ENCODE measurements around the gene MYO3A.

DNA sequence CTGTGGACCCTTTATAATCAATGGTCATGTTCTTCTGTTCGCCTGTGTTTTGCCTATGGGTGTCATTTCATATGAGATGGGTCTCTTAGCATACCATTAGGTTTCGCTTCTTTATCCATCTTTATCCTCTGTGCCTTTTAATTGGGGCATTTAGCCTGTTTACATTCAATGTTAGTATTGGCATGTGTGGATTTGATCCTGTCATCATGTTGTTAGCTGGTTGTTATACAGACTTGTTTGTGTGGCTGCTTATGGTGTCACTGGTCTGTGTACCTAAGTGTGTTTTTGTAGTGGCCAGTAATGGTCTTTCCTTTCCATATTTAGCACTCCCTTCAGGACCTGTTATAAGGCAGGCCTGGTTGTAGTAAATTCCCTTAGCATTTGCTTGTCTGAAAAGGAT is 90.3 kb downstream of the MYO3A start:
- TF ChIP-seq, protein P1, sequence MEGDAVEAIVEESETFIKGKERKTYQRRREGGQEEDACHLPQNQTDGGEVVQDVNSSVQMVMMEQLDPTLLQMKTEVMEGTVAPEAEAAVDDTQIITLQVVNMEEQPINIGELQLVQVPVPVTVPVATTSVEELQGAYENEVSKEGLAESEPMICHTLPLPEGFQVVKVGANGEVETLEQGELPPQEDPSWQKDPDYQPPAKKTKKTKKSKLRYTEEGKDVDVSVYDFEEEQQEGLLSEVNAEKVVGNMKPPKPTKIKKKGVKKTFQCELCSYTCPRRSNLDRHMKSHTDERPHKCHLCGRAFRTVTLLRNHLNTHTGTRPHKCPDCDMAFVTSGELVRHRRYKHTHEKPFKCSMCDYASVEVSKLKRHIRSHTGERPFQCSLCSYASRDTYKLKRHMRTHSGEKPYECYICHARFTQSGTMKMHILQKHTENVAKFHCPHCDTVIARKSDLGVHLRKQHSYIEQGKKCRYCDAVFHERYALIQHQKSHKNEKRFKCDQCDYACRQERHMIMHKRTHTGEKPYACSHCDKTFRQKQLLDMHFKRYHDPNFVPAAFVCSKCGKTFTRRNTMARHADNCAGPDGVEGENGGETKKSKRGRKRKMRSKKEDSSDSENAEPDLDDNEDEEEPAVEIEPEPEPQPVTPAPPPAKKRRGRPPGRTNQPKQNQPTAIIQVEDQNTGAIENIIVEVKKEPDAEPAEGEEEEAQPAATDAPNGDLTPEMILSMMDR (IDR thresholded peaks at IDR 0.05): no peak
- TF ChIP-seq POLR2A (IDR thresholded peaks at IDR 0.05) (no peak), POLR2AphosphoS5 (IDR thresholded peaks at IDR 0.05) (no peak)

Measured in prostate gland (tissue), 2 donors.